Heart left ventricle (tissue), 13 donors: Measurements from ENCODE around the gene HIP1.

Source experiments
- CTCF ChIP-seq, 12 donors: fragments of 200-600 bp; sonication (generic) in 4 of 12; IDR thresholded peaks; one replicate each; pipeline versions ENCODE4 v1.5.0 to v1.8.0; 2018 to 2022; ENCODE audit warnings: antibody characterized with exemption in 12 of 12, mild to moderate bottlenecking in 5 of 12
- POLR2A ChIP-seq, 2 donors: fragments of 450-650 bp; IDR thresholded peaks; one replicate each; pipeline ENCODE4 v1.6.1; 2017; ENCODE audit warnings: antibody characterized with exemption in 2 of 2, mild to moderate bottlenecking in 2 of 2, moderate library complexity in 2 of 2
- donor health status: ischemic (EF 13 %, LVEDD 7.1; RV severe dilation, severe dysfunction).
- donor health status: DM: no; HTN: yes; CAD: no.
- donor health status: DM: no; HTN: no; CAD: no.
- donor health status: ischemic (EF 25% LVEDD 6.9; RV normal size, moderate dysfunction).
- donor health status: ischemic (EF 25% LVEDD 5.7; RV mildly dilated, moderate dysfunction).
- donor health status: ischemic (EF 35%, LVEDD 5.7; RV mildly dilated, moderate dysfunction).
- donor health status: nonischemic (EF 11% LVEDD 7.7; RV severe dilation, severe dysfunction).
- donor health status: DM: yes; HTN: yes; CAD: no.
- donor health status: PGD.
- donor health status: ischemic (EF 29% LVEDD 5.4; RV normal size, mild dysfunction).
- donor health status: nonischemic (EF 23%, LVEDD 6.1; RV moderate dilation, normal function).

DNA sequence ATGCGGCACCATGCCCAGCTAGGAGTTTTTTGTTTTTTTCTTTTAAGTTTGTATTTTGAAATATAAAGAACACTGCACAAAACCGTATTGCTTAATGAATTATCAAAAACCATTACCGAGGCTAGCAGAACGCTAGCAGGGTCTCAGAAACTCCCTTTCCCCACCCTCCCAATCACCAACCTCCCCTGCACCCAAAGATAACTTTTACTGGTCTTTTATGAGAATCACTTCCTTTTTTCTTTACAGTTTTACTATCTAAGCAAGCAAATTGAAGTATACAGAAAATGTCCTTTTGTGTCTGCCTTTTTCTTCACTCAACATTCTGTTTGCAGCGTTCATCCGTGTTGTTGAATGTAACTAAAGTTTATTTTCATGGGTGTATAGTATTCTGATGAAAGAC is 13.4 kb downstream of the HIP1 start:
- no peak for TF ChIP-seq CTCF (IDR thresholded peaks at IDR 0.05)
- no peak for TF ChIP-seq POLR2A (IDR thresholded peaks at IDR 0.05)
